ENCODE data around the gene TAS2R38. TPM values are rescaled to one million over a fixed set of nuclear protein-coding genes. Genes with fewer than 3 reads are reported as not detected.
A peak's percentile ranks its signal among the peaks of the same experiment; 100 is the strongest.

The TAS2R38 gene
- total RNA-seq (2021): 0.16 to 0.23 TPM in 2 of 3 replicates, not detected in the other
- Bru-seq, nascent RNA: percentile 29 among the genes with signal in this experiment
- long read RNA-seq, experiment 1: 0 reads
- long read RNA-seq, experiment 2: 0 reads
- long read RNA-seq, experiment 3: 0 reads

DNA sequence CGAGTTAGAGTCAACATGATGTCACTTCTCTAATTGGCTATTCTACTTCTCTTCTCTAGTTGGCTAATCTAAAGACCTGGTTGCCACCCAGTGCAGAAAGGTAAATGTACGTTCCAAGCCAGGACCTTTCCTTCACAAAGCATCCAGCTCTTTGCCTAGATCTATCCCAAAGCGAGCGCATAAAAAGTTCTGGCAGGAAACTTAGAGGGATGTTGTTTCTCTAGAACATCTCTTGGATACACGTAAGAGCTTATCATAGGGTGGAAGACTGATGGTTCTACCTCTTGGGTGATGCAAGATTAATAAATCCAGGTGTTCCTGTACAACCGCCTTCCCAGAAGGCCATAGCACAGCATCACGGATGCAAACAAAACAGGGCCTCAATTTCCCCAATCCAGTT is at the start of gene TAS2R38:
Gene TAS2R38 (minus strand): TSS at position 101 of the 400 bp plus-strand sequence. CDS start 84 bp downstream, at position 17.
- CTCF ChIA-PET: interaction anchor here (0.6 to 4.2 kb wide), 5 partner anchors 39 to 330 kb away, joined by 3 to 54 read pairs (median 19); no protein-coding TSS in a partner anchor

DNA sequence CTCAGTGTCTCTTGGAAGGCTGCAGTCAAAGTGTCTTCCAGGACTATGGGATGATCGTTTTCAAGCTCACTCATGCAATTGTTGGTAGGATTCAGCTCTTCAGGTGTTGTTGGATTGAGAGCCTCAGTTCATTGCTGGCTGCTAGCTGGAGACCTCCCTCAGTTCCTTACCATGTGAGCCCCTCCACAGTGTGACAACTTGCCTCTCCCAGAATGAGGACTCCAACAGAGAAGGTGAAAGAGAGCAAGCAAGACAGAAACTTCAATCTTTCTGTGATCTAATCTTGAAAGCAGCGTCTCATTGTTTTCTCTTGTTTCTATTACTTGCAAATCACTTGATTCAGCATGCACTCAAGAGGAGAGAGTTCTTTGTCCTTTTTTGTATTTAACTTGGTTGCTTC is 44.6 kb upstream of the TAS2R38 start:
- ATAC-seq: no peak; the same call in 1 of the 2 replicates
- H3K4me3 Mint-ChIP-seq: no peak overlapping the region

More for the DNA sequence above, at the start of gene TAS2R38:
- Mint-ChIP-seq H3K27me3 (ENCODE audit: low read depth) (no peaks in the 10 kb centered on the region), H3K4me1 (peaks cover 11% of the 10 kb centered on the region; the same call in 1 of the 2 replicates), H3K4me3 (no peak within 1 kb of the TSS), H3K36me3 (no peaks in the 10 kb centered on the region), H3K27ac (no peak within 1 kb of the TSS), H3K9me3 (no peaks in the 10 kb centered on the region)
- no peak for DNase-seq (ENCODE audit: low spot score)
- TF ChIP-seq, protein P1, sequence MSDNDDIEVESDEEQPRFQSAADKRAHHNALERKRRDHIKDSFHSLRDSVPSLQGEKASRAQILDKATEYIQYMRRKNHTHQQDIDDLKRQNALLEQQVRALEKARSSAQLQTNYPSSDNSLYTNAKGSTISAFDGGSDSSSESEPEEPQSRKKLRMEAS (CRISPR knock-in tag; IDR thresholded peaks at IDR 0.05): no peak
- TF ChIP-seq ZNF232 (CRISPR knock-in tag; IDR thresholded peaks at IDR 0.05) (no peak), NR1H2 (CRISPR knock-in tag; IDR thresholded peaks at IDR 0.05) (no peak)
- ATAC-seq: no peak
- POLR2A ChIA-PET: no interaction called here

DNA sequence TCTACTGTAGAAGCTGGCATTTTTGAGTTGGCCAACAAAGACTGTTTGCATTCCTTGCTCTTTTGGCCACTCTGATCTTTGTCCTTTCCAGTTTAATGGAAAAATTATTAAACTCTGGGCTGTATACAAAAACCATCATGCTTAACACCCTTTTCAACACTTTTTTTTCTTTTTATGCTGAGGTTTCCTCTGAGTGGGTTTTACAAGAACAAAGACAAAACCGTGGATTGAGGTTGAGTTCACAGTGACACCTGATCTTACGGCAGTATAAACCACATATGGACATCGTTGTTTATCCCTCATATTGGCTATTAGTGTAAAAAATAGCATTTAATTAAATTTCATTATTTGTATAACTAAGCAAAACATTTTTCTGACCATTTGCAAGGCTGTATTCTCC is 43.9 kb upstream of the TAS2R38 start:
- DNase-seq (ENCODE audit: low spot score): no peak
- ChIA-PET POLR2A (no interaction called here), CTCF (interaction anchor here (0.7 to 3.0 kb wide), 2 partner anchors 42 to 541 kb away, joined by 4 to 17 read pairs; no protein-coding TSS in a partner anchor)
- Mint-ChIP-seq H3K36me3 (no peaks in the 10 kb centered on the region), H3K27me3 (ENCODE audit: low read depth) (no peaks in the 10 kb centered on the region), H3K4me3 (no peak overlapping the region), H3K27ac (no peak overlapping the region), H3K4me1 (peaks cover 11% of the 10 kb centered on the region), H3K9me3 (no peaks in the 10 kb centered on the region)
- ATAC-seq: no peak
- TF ChIP-seq OVOL2 (CRISPR knock-in tag; IDR thresholded peaks at IDR 0.05; ENCODE audit: borderline replicate concordance) (no peak), NR3C1 (CRISPR knock-in tag; conservative IDR thresholded peaks at IDR 0.05; ENCODE audit: low read depth) (no peak), ZNF263 (CRISPR knock-in tag; IDR thresholded peaks at IDR 0.05; ENCODE audit: low read depth) (no peak), NFE2L1 (CRISPR knock-in tag; IDR thresholded peaks at IDR 0.05) (no peak), TEAD1 (CRISPR knock-in tag; IDR thresholded peaks at IDR 0.05) (no peak), NFATC4 (CRISPR knock-in tag; IDR thresholded peaks at IDR 0.05) (no peak), FOXK1 (CRISPR knock-in tag; IDR thresholded peaks at IDR 0.05) (no peak), JUN (CRISPR knock-in tag; IDR thresholded peaks at IDR 0.05) (no peak), GRHL2 (CRISPR knock-in tag; IDR thresholded peaks at IDR 0.05; ENCODE audit: insufficient replicate concordance, severe bottlenecking) (no peak), FOXP1 (CRISPR knock-in tag; IDR thresholded peaks at IDR 0.05; ENCODE audit: borderline replicate concordance) (no peak)
- TF ChIP-seq, protein P2, sequence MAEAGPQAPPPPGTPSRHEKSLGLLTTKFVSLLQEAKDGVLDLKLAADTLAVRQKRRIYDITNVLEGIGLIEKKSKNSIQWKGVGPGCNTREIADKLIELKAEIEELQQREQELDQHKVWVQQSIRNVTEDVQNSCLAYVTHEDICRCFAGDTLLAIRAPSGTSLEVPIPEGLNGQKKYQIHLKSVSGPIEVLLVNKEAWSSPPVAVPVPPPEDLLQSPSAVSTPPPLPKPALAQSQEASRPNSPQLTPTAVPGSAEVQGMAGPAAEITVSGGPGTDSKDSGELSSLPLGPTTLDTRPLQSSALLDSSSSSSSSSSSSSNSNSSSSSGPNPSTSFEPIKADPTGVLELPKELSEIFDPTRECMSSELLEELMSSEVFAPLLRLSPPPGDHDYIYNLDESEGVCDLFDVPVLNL (CRISPR knock-in tag; IDR thresholded peaks at IDR 0.05; ENCODE audit: borderline replicate concordance, low read depth): no peak
- TF ChIP-seq, protein P3, sequence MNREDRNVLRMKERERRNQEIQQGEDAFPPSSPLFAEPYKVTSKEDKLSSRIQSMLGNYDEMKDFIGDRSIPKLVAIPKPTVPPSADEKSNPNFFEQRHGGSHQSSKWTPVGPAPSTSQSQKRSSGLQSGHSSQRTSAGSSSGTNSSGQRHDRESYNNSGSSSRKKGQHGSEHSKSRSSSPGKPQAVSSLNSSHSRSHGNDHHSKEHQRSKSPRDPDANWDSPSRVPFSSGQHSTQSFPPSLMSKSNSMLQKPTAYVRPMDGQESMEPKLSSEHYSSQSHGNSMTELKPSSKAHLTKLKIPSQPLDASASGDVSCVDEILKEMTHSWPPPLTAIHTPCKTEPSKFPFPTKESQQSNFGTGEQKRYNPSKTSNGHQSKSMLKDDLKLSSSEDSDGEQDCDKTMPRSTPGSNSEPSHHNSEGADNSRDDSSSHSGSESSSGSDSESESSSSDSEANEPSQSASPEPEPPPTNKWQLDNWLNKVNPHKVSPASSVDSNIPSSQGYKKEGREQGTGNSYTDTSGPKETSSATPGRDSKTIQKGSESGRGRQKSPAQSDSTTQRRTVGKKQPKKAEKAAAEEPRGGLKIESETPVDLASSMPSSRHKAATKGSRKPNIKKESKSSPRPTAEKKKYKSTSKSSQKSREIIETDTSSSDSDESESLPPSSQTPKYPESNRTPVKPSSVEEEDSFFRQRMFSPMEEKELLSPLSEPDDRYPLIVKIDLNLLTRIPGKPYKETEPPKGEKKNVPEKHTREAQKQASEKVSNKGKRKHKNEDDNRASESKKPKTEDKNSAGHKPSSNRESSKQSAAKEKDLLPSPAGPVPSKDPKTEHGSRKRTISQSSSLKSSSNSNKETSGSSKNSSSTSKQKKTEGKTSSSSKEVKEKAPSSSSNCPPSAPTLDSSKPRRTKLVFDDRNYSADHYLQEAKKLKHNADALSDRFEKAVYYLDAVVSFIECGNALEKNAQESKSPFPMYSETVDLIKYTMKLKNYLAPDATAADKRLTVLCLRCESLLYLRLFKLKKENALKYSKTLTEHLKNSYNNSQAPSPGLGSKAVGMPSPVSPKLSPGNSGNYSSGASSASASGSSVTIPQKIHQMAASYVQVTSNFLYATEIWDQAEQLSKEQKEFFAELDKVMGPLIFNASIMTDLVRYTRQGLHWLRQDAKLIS (CRISPR knock-in tag; IDR thresholded peaks at IDR 0.05; ENCODE audit: borderline replicate concordance): no peak

More for the DNA sequence above, 44.6 kb upstream of the TAS2R38 start:
- H3K9me3 Mint-ChIP-seq: no peaks in the 10 kb centered on the region
- H3K27ac Mint-ChIP-seq: no peak overlapping the region
- ChIA-PET CTCF (interaction anchor here (0.7 to 3.0 kb wide), 3 partner anchors 43 to 540 kb away, joined by 4 to 17 read pairs (median 4); no protein-coding TSS in a partner anchor), POLR2A (no interaction called here)
- H3K27me3 Mint-ChIP-seq (ENCODE audit: low read depth): no peaks in the 10 kb centered on the region
- DNase-seq (ENCODE audit: low spot score): no peak
- no peaks in the 10 kb centered on the region for H3K36me3 Mint-ChIP-seq
- TF ChIP-seq JAZF1 (CRISPR knock-in tag; IDR thresholded peaks at IDR 0.05) (no peak), CREB1 (CRISPR knock-in tag; IDR thresholded peaks at IDR 0.05) (no peak), SOX15 (CRISPR knock-in tag; IDR thresholded peaks at IDR 0.05) (no peak), NR2C2 (CRISPR knock-in tag; IDR thresholded peaks at IDR 0.05) (no peak), FOXP1 (CRISPR knock-in tag; IDR thresholded peaks at IDR 0.05; ENCODE audit: borderline replicate concordance) (no peak), ETV6 (CRISPR knock-in tag; IDR thresholded peaks at IDR 0.05) (no peak), GTF2I (CRISPR knock-in tag; conservative IDR thresholded peaks at IDR 0.05) (no peak), HMGA2 (CRISPR knock-in tag; IDR thresholded peaks at IDR 0.05) (no peak), RELA (CRISPR knock-in tag; IDR thresholded peaks at IDR 0.05; ENCODE audit: borderline replicate concordance) (no peak), GRHL2 (CRISPR knock-in tag; IDR thresholded peaks at IDR 0.05; ENCODE audit: insufficient replicate concordance, severe bottlenecking) (no peak), ZNF317 (CRISPR knock-in tag; IDR thresholded peaks at IDR 0.05; ENCODE audit: borderline replicate concordance, low read depth) (no peak)
- TF ChIP-seq, protein P4, sequence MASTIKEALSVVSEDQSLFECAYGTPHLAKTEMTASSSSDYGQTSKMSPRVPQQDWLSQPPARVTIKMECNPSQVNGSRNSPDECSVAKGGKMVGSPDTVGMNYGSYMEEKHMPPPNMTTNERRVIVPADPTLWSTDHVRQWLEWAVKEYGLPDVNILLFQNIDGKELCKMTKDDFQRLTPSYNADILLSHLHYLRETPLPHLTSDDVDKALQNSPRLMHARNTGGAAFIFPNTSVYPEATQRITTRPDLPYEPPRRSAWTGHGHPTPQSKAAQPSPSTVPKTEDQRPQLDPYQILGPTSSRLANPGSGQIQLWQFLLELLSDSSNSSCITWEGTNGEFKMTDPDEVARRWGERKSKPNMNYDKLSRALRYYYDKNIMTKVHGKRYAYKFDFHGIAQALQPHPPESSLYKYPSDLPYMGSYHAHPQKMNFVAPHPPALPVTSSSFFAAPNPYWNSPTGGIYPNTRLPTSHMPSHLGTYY (CRISPR knock-in tag; IDR thresholded peaks at IDR 0.05): no peak
- TF ChIP-seq, protein P5, sequence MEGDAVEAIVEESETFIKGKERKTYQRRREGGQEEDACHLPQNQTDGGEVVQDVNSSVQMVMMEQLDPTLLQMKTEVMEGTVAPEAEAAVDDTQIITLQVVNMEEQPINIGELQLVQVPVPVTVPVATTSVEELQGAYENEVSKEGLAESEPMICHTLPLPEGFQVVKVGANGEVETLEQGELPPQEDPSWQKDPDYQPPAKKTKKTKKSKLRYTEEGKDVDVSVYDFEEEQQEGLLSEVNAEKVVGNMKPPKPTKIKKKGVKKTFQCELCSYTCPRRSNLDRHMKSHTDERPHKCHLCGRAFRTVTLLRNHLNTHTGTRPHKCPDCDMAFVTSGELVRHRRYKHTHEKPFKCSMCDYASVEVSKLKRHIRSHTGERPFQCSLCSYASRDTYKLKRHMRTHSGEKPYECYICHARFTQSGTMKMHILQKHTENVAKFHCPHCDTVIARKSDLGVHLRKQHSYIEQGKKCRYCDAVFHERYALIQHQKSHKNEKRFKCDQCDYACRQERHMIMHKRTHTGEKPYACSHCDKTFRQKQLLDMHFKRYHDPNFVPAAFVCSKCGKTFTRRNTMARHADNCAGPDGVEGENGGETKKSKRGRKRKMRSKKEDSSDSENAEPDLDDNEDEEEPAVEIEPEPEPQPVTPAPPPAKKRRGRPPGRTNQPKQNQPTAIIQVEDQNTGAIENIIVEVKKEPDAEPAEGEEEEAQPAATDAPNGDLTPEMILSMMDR (IDR thresholded peaks at IDR 0.05): no peak
- H3K4me1 Mint-ChIP-seq: peaks cover 8% of the 10 kb centered on the region

Data from WTC11 (cell line).